ENCODE measurements around the gene MORC2.

DNA sequence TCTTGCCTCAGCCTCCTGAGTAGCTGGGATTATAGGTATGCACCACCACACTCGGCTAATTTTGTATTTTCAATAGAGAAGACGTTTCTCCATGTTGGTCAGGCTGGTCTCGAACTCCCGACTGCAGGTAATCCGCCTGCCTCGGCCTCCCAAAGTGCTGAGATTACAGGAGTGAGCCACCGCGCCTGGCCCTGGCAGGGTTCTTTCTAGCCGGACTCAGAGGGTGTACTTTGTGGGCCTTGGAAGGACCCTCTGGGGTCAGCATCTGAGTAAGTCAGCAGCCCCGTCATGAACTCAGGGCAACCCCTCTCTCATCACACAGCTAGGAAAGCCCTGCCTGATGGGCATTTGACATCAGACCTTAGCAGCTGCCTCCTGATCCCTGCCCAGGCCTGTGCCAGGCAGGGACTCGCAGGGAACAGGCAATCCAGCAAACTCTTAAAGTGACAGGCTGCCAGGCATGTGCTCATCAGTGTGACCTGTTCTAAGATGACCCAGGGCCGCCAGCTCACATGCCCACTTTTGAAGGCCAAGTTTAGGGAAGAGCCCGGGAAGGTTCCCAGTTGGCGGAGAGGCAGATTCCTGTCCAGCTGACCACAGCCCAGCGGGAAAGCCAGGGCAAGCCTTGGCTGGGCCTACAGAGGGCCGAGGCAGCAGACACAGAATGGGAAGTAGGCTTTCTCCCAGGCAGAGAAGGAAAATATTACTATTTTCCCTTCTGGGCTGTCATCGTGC, 92.9 kb downstream of the MORC2 start:
- no peak for TF ChIP-seq EZH2 (optimal IDR thresholded peaks at IDR 0.05; ENCODE audit: low read depth, low read length)
- TF ChIP-seq, protein P1, sequence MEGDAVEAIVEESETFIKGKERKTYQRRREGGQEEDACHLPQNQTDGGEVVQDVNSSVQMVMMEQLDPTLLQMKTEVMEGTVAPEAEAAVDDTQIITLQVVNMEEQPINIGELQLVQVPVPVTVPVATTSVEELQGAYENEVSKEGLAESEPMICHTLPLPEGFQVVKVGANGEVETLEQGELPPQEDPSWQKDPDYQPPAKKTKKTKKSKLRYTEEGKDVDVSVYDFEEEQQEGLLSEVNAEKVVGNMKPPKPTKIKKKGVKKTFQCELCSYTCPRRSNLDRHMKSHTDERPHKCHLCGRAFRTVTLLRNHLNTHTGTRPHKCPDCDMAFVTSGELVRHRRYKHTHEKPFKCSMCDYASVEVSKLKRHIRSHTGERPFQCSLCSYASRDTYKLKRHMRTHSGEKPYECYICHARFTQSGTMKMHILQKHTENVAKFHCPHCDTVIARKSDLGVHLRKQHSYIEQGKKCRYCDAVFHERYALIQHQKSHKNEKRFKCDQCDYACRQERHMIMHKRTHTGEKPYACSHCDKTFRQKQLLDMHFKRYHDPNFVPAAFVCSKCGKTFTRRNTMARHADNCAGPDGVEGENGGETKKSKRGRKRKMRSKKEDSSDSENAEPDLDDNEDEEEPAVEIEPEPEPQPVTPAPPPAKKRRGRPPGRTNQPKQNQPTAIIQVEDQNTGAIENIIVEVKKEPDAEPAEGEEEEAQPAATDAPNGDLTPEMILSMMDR (IDR thresholded peaks at IDR 0.05; ENCODE audit: low read length), result no peak

Measured in MM.1S (cell line).